HG03520 (cell line): ENCODE results near the gene DMC1.

Experiments used
- ATAC-seq: cut with Tn5 transposase; IDR thresholded peaks from one replicate; pipeline ENCODE4 v1.9.1; 2021; ENCODE audit warnings: mild to moderate bottlenecking, moderate library complexity; ENCODE audit not compliant: unreplicated experiment

DMC1 gene

GRCh38 chr22:38567531-38568285 lies 2.3 kb downstream of the DMC1 start:
- no peak for ATAC-seq

DNA sequence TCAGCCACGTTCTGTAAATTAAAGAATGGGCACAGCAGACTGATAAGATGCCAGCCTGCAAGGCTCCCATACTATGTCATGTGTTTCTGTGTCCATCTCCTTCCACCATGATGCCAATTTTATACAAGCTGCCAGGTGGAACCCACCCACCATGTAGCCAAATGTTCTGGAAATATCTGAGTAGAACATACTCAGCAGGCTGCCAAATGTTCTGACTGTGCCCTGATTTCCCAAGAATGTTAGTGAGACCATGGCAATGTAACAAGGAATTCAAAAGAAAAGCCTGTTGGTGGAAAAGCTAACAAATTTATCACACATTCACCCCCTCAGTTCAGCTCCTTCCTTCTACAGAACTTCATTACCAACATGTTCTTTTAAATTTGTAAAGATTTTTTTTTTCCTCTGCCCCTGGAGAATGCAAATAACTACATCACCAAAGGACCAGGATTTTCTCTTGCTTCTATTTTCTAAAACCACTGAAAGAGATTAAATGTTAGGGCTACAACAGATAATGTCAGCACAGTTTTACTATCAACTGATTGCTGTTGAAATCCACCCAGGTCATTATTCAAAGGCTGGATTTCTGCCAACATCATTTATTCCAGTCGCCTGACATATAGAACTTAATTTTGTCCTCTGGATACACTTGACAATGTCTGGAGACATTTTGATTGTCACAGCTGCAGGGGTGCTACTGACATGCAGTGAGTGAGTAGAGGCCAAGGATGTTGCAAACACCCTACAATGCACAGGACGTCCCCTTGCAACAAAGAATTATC lies 3.1 kb downstream of the DMC1 start:
- no peak for ATAC-seq

- no peak for ATAC-seq
These were observed 4.5 kb downstream of the DMC1 start for GRCh38 chr22:38565441-38565840.

GRCh38 chr22:38564669-38565068 lies 5.3 kb downstream of the DMC1 start:
- no peak for ATAC-seq

DNA sequence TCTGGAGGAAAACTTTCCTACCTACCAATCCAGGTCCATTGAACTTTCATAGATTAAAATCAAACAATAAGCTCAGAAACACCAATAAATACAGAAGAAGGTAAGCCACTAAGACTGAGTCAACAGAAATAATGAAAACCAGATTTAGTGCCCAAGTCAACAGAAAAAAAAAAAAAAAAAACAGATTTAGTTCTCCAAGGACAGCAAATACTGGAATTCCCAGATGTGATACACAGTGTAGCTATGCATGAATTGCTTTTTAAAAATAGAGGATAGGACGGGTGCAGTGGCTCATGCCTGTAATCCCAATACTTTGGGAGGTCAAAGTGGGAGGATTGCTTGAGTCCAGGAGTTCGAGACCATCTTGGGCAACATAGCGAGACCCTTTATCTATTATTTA lies 15.7 kb downstream of the DMC1 start:
- no peak for ATAC-seq

- no peak for ATAC-seq
These were observed 20.7 kb downstream of the DMC1 start for GRCh38 chr22:38549101-38549894.

DNA sequence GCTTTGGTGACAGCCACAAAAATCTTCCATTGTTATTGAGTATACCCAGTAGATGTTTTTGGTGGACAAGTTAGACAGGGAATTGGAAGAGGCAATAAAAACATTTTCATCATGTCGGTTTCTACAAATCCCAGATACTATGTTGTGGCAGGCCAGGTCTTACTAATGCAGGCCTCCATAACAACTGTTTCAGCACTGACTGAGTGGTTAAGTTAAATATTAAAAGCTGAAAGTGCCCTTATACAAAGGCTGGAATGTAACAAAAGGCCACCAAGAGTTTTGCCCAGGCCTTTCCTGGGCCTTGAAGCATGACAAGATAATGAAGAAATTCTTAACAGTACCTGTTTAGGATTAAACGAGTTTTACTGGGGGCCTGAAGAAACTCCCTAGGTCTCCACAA lies 29.3 kb downstream of the DMC1 start:
- no peak for ATAC-seq

GRCh38 chr22:38531251-38531938 lies 38.6 kb downstream of the DMC1 start:
- no peak for ATAC-seq

DNA sequence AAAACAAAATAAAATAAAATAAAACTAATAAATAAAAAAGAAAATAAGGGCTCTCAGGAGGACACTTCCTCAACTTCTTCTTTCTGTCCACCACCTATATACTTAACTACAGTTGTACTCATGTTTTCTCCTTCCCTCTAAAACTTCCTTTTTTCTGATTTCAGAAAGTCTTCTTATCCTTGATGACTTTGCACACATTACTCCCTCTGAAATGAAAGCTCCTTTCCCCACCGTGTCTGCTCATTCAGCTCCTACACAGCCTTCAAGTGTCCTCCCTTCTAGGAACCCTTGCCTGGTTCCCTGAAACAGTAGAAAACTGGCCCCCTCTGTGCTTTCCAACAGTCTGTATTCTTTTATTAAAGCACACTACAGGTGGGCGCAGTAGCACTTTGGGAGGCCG lies 45.6 kb downstream of the DMC1 start:
- ATAC-seq, result no peak

- ATAC-seq, result no peak
These were observed 46.5 kb downstream of the DMC1 start for GRCh38 chr22:38523479-38523878.

GRCh38 chr22:38523029-38523428 lies 47.0 kb downstream of the DMC1 start:
- no peak for ATAC-seq

GRCh38 chr22:38519453-38520250 lies 50.3 kb downstream of the DMC1 start:
- no peak for ATAC-seq

- ATAC-seq, result no peak
These were observed 51.4 kb downstream of the DMC1 start for GRCh38 chr22:38518620-38519019.

- ATAC-seq, result no peak
These were observed 56.9 kb downstream of the DMC1 start for GRCh38 chr22:38513063-38513462.

- no peak for ATAC-seq
These were observed 59.5 kb downstream of the DMC1 start for GRCh38 chr22:38510416-38510970.

DNA sequence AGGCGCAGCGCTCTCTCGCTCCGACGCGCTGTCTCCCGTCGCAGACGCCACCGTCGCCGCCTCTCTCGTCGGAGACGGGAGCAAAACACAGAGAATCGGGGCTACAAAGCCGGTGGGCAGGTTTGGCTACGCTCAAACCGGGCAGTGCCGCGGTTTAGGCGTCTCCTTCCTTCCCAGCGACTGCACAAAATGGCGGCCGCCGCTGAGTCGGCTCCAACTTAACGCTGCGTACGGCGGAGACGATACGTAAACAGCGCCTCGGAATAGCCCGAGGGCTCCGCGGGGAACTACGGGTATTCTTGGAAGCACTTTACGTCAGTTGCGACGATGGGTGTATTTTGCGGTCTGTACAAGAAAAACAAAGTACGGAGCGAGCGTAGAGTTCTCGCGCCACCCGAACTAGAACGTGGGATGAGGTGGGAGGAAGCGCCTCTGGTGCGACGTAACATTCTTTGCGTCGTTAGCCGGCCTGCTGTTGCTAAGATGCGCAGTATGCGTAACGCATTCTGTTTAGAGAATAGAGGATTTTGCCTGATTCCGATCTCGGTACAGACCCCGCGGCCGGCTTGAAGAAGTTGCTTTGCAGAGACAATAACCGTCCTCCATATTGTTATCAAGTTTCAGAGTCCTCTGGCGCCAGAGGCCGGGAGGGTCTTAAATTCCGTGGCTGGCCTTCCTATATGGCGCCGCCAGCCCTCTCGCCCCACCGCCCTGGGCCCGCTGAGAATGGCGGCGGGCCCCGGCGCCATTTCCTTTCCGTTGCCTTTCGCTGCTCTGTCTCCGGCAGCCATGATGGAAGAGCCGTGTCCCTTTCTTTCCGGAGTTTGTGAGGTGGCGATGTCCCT lies 63.6 kb downstream of the DMC1 start, which contains the start of gene DDX17:
Gene DDX17 (minus strand): TSS at position 194 of the 845 bp plus-strand sequence.
- ATAC-seq, result peak; percentile 78

DNA sequence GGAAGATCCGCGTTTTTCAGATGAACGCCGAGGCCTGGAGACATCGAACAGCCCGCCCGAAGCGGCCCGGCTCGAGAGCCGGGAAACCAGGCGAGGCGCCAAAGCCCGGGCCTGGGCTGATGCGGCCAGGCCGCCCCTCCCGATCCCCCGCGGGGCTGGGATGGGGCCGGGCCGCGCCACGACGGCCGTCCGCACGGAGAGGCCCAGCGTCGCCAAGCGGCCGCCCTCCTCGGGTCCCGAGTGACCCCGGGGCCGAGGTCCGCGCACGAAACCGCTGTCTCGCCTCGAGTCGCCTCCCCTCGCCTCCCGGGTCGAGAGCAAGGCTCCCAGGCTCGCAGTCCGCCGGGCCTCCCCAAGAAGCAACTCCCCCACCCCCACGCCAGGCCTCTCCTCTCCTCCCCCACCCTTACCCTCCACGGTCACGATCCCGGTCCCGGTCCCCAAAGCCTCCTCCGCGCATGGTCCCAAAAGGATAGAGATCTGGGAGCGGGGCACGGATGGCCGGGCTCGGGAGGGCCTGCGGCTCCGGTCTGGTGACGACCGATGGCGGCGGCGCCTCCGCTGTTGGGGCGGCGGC lies 64.4 kb downstream of the DMC1 start:
- peak; percentile 23 for ATAC-seq

- ATAC-seq, result no peak
These were observed 65.0 kb downstream of the DMC1 start for GRCh38 chr22:38504731-38505540.
